Fibroblast of lung (primary cell): ENCODE results near the gene C19orf38. TPM values are rescaled to one million over a fixed set of nuclear protein-coding genes. Genes with fewer than 3 reads are reported as not detected.

Experiments used
- DNase-seq, 2 donors: peaks; one replicate each; pipeline versions ENCODE4 v3.0.0 to v3.0.0-alpha.2; 2010; ENCODE audit warnings: low read depth in 2 of 2
- H2AFZ ChIP-seq: 2 replicates; pipeline ENCODE4 v1.5.1; 2012; ENCODE audit warnings: low read length, control low read depth, inconsistent platforms
- H3K27ac ChIP-seq: 2 replicates; pipeline ENCODE4 v1.5.1; 2011; ENCODE audit warnings: low read length, control low read depth; ENCODE audit not compliant: insufficient read depth
- H3K27me3 ChIP-seq: 2 replicates; pipeline ENCODE4 v1.5.1; 2011; ENCODE audit warnings: mild to moderate bottlenecking, low read length; ENCODE audit not compliant: control insufficient read depth, insufficient read depth
- H3K36me3 ChIP-seq: 2 replicates; pipeline ENCODE4 v1.5.1; 2011; ENCODE audit warnings: low read length; ENCODE audit not compliant: control insufficient read depth, insufficient read depth
- H3K4me1 ChIP-seq: 2 replicates; pipeline ENCODE4 v1.5.1; 2011; ENCODE audit warnings: low read length; ENCODE audit not compliant: control insufficient read depth, insufficient read depth; ENCODE audit errors: extremely low read depth
- H3K4me2 ChIP-seq: 2 replicates; pipeline ENCODE4 v1.5.1; 2011; ENCODE audit warnings: low read length, control low read depth; ENCODE audit not compliant: insufficient read depth; ENCODE audit errors: extremely low read depth
- H3K4me3 ChIP-seq, 4 experiments: fragments of 200-600 bp in 1 of 4; sonication (generic) in 1 of 4; replicated peaks in 1 of 4; 2 replicates each; pipeline ENCODE4 v1.5.1; 2011 to 2016; ENCODE audit warnings: low read length in 4 of 4, low read depth in 3 of 4, mild to moderate bottlenecking in 3 of 4, control low read depth in 2 of 4, inconsistent platforms in 1 of 4, mixed read lengths in 1 of 4; ENCODE audit not compliant: insufficient read depth in 1 of 4; ENCODE audit errors: control extremely low read depth in 1 of 4
- H3K79me2 ChIP-seq: 2 replicates; pipeline ENCODE4 v1.5.1; 2012; ENCODE audit warnings: mild to moderate bottlenecking, low read length, inconsistent platforms; ENCODE audit not compliant: control insufficient read depth, insufficient read depth
- H3K9ac ChIP-seq: 2 replicates; pipeline ENCODE4 v1.5.1; 2011; ENCODE audit warnings: mild to moderate bottlenecking, low read length, control low read depth; ENCODE audit not compliant: insufficient read depth
- H3K9me3 ChIP-seq: 2 replicates; pipeline ENCODE4 v1.5.1; 2012; ENCODE audit warnings: low read depth, low read length; ENCODE audit not compliant: control insufficient read depth, insufficient read depth
- H4K20me1 ChIP-seq: 2 replicates; pipeline ENCODE4 v1.5.1; 2011; ENCODE audit warnings: low read length; ENCODE audit not compliant: control insufficient read depth, insufficient read depth; ENCODE audit errors: extremely low read depth
- EZH2 ChIP-seq: IDR thresholded peaks from 2 replicates; pipeline ENCODE4 v1.5.1; 2012; ENCODE audit warnings: low read length, control low read depth, mild to moderate bottlenecking; ENCODE audit errors: missing control alignments
- polyA plus RNA-seq, 2 donors: library from polyadenylated mRNA; depleted of rRNA in 1 of 2; stranded (reverse) in 1 of 2; unstranded in 1 of 2; fragments of >200 nt; gene quantifications; 2 replicates each; pipeline ENCODE4 v1.2.1, GENCODE V29; 2011 to 2012; ENCODE audit warnings: missing spikeins in 1 of 2
- total RNA-seq: library from RNA; depleted of rRNA; stranded (reverse); fragments of >200 nt; gene quantifications from 2 replicates; pipeline ENCODE4 v1.2.1, GENCODE V29; 2014
- TF ChIP-seq, protein P1 (sequence below), 2 donors: IDR thresholded peaks in 1 of 2; conservative IDR thresholded peaks in 1 of 2; 1 replicate in 1 of 2; 2 replicates in 1 of 2; pipeline ENCODE4 v1.5.1; 2011 to 2012; ENCODE audit warnings: low read length in 2 of 2, control low read depth in 1 of 2, inconsistent platforms in 1 of 2, low read depth in 1 of 2, mild to moderate bottlenecking in 1 of 2

C19orf38 gene
- total and polyA plus RNA-seq, 2 donors (not counting 1 experiment from before 2014, with no cell fraction given), result 0.08 to 1.3 TPM

DNA sequence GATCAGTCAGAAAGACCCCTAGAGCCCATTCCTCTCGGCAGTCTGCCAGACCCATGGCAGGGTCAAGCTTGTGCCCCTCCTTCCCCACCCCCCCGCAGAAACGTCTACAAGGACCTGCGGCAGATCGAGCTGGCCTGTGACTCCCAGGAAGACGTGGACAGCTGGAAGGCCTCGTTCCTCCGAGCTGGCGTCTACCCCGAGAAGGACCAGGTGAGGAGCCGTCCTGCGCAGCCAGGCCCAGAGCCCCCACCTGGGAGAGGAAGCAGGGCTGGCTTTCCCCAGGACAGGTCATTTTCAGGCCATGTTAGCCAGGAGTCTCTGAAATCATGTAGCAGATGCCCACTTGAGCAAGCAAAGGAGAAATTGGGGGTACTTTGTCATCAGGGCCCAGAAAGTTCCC, 24.5 kb upstream of the C19orf38 start:
- H3K4me2 ChIP-seq, result no peak overlapping the region
- no peak overlapping the region for H2AFZ ChIP-seq
- no peaks in the 10 kb centered on the region for H3K79me2 ChIP-seq
- no peak overlapping the region for H3K4me3 ChIP-seq
- no peak overlapping the region for H3K27ac ChIP-seq
- H3K27me3 ChIP-seq, result no peaks in the 10 kb centered on the region
- no peaks in the 10 kb centered on the region for H3K9me3 ChIP-seq
- peaks cover 2% of the 10 kb centered on the region for H3K4me1 ChIP-seq
- TF ChIP-seq EZH2, result no peak
- no peaks in the 10 kb centered on the region for H4K20me1 ChIP-seq
- H3K36me3 ChIP-seq, result peaks cover 32% of the 10 kb centered on the region
- no peak overlapping the region for H3K9ac ChIP-seq
- DNase-seq, result no peak

DNA sequence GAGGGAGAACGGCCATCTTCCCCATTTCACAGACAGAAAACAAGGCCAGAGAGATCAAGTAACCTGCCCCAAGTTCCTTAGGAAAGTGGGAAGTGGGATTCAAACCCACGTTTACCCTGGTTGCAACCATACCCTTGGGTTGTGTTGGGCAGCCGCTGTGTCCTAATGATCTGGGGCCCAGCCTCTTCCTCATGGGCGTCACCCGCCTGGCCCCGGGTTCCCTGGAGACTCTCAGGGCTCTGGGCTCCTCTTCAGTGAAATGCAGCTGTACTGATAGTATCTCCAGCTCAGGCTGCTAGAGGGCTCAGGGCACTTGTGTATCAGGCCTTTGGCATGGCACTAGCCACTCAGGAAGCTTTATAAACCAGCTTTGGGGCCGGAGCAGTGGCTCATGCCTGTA, 22.0 kb upstream of the C19orf38 start:
- no peaks in the 10 kb centered on the region for H3K27me3 ChIP-seq
- no peaks in the 10 kb centered on the region for H3K79me2 ChIP-seq
- no peaks in the 10 kb centered on the region for H3K9me3 ChIP-seq
- no peak overlapping the region for H3K9ac ChIP-seq
- H4K20me1 ChIP-seq, result no peaks in the 10 kb centered on the region
- H3K4me3 ChIP-seq, result no peak overlapping the region
- H3K4me2 ChIP-seq, result no peak overlapping the region
- no peak overlapping the region for H2AFZ ChIP-seq
- H3K27ac ChIP-seq, result no peak overlapping the region
- H3K36me3 ChIP-seq, result peaks cover 23% of the 10 kb centered on the region
- H3K4me1 ChIP-seq, result no peaks in the 10 kb centered on the region
- DNase-seq, result no peak
- TF ChIP-seq EZH2, result no peak
- TF ChIP-seq, protein P1, sequence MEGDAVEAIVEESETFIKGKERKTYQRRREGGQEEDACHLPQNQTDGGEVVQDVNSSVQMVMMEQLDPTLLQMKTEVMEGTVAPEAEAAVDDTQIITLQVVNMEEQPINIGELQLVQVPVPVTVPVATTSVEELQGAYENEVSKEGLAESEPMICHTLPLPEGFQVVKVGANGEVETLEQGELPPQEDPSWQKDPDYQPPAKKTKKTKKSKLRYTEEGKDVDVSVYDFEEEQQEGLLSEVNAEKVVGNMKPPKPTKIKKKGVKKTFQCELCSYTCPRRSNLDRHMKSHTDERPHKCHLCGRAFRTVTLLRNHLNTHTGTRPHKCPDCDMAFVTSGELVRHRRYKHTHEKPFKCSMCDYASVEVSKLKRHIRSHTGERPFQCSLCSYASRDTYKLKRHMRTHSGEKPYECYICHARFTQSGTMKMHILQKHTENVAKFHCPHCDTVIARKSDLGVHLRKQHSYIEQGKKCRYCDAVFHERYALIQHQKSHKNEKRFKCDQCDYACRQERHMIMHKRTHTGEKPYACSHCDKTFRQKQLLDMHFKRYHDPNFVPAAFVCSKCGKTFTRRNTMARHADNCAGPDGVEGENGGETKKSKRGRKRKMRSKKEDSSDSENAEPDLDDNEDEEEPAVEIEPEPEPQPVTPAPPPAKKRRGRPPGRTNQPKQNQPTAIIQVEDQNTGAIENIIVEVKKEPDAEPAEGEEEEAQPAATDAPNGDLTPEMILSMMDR (conservative IDR thresholded peaks at IDR 0.05 in 1 of 2, IDR thresholded peaks at IDR 0.05 in 1 of 2; ENCODE audit: low read depth in 1 of 2, low read length in 2 of 2), result no peak

DNA sequence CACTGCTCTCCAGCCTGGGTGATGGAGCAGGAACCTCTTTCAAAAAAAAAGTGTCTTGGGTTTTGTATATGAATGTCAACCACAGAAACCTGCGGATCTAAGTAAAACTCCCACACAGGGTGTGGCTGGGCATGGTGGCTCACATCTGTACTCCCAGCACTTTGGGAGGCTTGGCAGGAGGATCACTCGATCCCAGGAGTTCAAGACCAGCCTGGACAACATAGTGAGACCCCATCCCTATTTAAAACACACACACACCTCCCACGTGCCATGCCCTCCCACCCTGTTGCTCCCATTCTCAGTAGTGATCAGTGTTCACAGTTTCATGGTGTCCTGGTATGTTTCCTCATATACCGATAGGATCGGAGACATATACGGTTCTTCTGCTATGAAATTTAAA, 21.4 kb upstream of the C19orf38 start:
- Histone ChIP-seq H2AFZ (no peak overlapping the region), H3K4me1 (no peaks in the 10 kb centered on the region), H3K27me3 (no peaks in the 10 kb centered on the region), H3K36me3 (peaks cover 20% of the 10 kb centered on the region), H3K9ac (no peak overlapping the region), H3K4me3 (no peak overlapping the region), H4K20me1 (no peaks in the 10 kb centered on the region), H3K79me2 (no peaks in the 10 kb centered on the region), H3K27ac (no peak overlapping the region), H3K9me3 (no peaks in the 10 kb centered on the region), H3K4me2 (no peak overlapping the region)
- DNase-seq, result no peak
- no peak for TF ChIP-seq EZH2
- TF ChIP-seq, protein P1 (conservative IDR thresholded peaks at IDR 0.05 in 1 of 2, IDR thresholded peaks at IDR 0.05 in 1 of 2; ENCODE audit: low read depth in 1 of 2, low read length in 2 of 2), result no peak
